DND-41 (cell line): ENCODE results near the gene FRS3.

ENCODE experiments used
- ATAC-seq: fragments of 200-7000 bp; cut with Tn5 transposase; 3 replicates; pipeline ENCODE4 v1.9.1; 2021; ENCODE audit warnings: low read depth; ENCODE audit not compliant: insufficient read depth
- DNase-seq: peaks from one replicate; pipeline ENCODE4 v3.0.0-alpha.2; 2020
- H2AFZ ChIP-seq: 2 replicates; pipeline ENCODE4 v1.6.0; 2012; ENCODE audit warnings: low read depth, low read length
- H3K27ac ChIP-seq: 2 replicates; pipeline ENCODE4 v1.5.1; 2012; ENCODE audit warnings: low read length, inconsistent platforms
- H3K27me3 ChIP-seq: fragments of 200-600 bp; sonication (generic); 2 replicates; pipeline ENCODE4 v1.6.0; 2012; ENCODE audit warnings: low read length, mild to moderate bottlenecking, inconsistent platforms; ENCODE audit not compliant: insufficient read depth, poor library complexity
- H3K36me3 ChIP-seq: 2 replicates; pipeline ENCODE4 v1.5.1; 2012; ENCODE audit warnings: low read length, inconsistent platforms; ENCODE audit not compliant: insufficient read depth
- H3K4me1 ChIP-seq: 2 replicates; pipeline ENCODE4 v1.5.1; 2012; ENCODE audit warnings: mild to moderate bottlenecking, low read length; ENCODE audit not compliant: insufficient read depth
- H3K4me2 ChIP-seq: 2 replicates; pipeline ENCODE4 v1.6.0; 2012; ENCODE audit warnings: mild to moderate bottlenecking, moderate library complexity, low read length, inconsistent platforms; ENCODE audit not compliant: insufficient read depth
- H3K4me3 ChIP-seq, 2 experiments: fragments of 200-600 bp in 1 of 2; shearing (Covaris generic) in 1 of 2; 2 replicates each; pipeline ENCODE4 v1.5.1; 2012 to 2016; ENCODE audit warnings: inconsistent platforms in 2 of 2, low read length in 2 of 2, mild to moderate bottlenecking in 2 of 2, low read depth in 1 of 2, moderate library complexity in 1 of 2
- H3K79me2 ChIP-seq: 2 replicates; pipeline ENCODE4 v1.6.0; 2012; ENCODE audit warnings: low read length, inconsistent platforms; ENCODE audit not compliant: insufficient read depth
- H3K9ac ChIP-seq: 2 replicates; pipeline ENCODE4 v1.6.0; 2012; ENCODE audit warnings: low read depth, mild to moderate bottlenecking, inconsistent platforms, low read length, moderate library complexity
- H3K9me3 ChIP-seq: 2 replicates; pipeline ENCODE4 v1.5.1; 2012; ENCODE audit warnings: low read length, moderate library complexity, mild to moderate bottlenecking, inconsistent platforms; ENCODE audit not compliant: insufficient read depth, severe bottlenecking
- H4K20me1 ChIP-seq: 2 replicates; pipeline ENCODE4 v1.6.0; 2012; ENCODE audit warnings: low read length; ENCODE audit not compliant: insufficient read depth
- EZH2 ChIP-seq: IDR thresholded peaks from 3 replicates; pipeline ENCODE4 v1.6.1; 2012; ENCODE audit warnings: borderline replicate concordance, low read depth, mild to moderate bottlenecking, moderate library complexity, low read length, inconsistent platforms; ENCODE audit not compliant: severe bottlenecking
- TF ChIP-seq, protein P1 (sequence below): IDR thresholded peaks from 2 replicates; pipeline ENCODE4 v1.5.1; 2012; ENCODE audit warnings: borderline replicate concordance, low read length, moderate library complexity, mild to moderate bottlenecking; ENCODE audit not compliant: poor library complexity, severe bottlenecking; ENCODE audit errors: extremely low read depth

The FRS3 gene

DNA sequence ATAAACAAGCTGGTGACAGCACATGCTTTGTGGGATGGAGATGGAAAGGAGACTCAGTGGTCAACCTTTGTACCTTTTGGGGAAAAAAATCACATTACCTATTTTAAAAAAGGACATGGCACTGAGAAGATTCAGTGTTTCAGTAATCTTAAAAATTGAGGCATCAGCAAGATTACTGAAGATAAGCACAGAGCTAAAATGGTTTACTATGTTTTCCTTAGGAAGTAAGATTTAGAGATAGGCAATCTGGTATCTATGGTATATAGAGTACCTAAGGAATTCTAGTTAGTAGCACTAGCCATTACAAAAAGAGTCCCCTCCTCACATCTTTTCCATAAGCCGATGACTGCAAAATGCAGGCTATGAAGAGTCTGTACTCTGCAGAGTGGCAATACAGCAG lies 43.5 kb upstream of the FRS3 start:
- H3K4me2 ChIP-seq = no peak overlapping the region
- H3K27ac ChIP-seq = no peak overlapping the region
- no peak for TF ChIP-seq EZH2
- TF ChIP-seq, protein P1, sequence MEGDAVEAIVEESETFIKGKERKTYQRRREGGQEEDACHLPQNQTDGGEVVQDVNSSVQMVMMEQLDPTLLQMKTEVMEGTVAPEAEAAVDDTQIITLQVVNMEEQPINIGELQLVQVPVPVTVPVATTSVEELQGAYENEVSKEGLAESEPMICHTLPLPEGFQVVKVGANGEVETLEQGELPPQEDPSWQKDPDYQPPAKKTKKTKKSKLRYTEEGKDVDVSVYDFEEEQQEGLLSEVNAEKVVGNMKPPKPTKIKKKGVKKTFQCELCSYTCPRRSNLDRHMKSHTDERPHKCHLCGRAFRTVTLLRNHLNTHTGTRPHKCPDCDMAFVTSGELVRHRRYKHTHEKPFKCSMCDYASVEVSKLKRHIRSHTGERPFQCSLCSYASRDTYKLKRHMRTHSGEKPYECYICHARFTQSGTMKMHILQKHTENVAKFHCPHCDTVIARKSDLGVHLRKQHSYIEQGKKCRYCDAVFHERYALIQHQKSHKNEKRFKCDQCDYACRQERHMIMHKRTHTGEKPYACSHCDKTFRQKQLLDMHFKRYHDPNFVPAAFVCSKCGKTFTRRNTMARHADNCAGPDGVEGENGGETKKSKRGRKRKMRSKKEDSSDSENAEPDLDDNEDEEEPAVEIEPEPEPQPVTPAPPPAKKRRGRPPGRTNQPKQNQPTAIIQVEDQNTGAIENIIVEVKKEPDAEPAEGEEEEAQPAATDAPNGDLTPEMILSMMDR = no peak
- H3K27me3 ChIP-seq = no peaks in the 10 kb centered on the region
- H3K9me3 ChIP-seq = no peaks in the 10 kb centered on the region
- DNase-seq (no peak), ATAC-seq (no peak)
- peaks cover 6% of the 10 kb centered on the region; the same call in 1 of the 2 replicates for H3K36me3 ChIP-seq
- no peak overlapping the region for H2AFZ ChIP-seq
- no peaks in the 10 kb centered on the region; the same call in none of the 2 replicates for H4K20me1 ChIP-seq
- H3K79me2 ChIP-seq = no peaks in the 10 kb centered on the region; the same call in none of the 2 replicates
- H3K4me1 ChIP-seq = no peaks in the 10 kb centered on the region
- H3K4me3 ChIP-seq = no peak overlapping the region
- no peak overlapping the region for H3K9ac ChIP-seq

DNA sequence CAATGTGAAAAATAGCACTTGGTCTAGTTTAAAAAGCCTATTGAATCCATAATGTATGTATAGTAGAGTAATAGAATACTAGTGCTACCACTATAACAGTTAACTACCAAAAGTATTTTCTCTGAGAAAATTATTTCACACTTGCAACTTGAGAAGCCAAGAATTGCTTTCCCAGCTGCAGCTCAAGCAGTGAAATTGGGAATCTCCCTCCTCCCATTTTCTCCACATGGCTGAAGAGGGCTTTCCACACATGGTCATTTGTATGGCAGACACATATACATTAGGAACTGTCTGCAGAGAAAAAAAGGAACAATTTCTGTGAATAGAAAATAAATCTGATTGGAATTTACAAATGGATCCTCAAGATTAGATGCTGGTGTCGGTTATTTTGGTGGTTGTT lies 42.3 kb upstream of the FRS3 start:
- H3K9ac ChIP-seq = no peak overlapping the region
- no peak overlapping the region for H3K4me3 ChIP-seq
- no peaks in the 10 kb centered on the region; the same call in none of the 2 replicates for H3K79me2 ChIP-seq
- no peaks in the 10 kb centered on the region; the same call in none of the 2 replicates for H4K20me1 ChIP-seq
- H3K27ac ChIP-seq = no peak overlapping the region
- no peak overlapping the region for H2AFZ ChIP-seq
- peaks cover 6% of the 10 kb centered on the region; the same call in 1 of the 2 replicates for H3K36me3 ChIP-seq
- no peaks in the 10 kb centered on the region for H3K4me1 ChIP-seq
- TF ChIP-seq, protein P1 = no peak
- no peak for TF ChIP-seq EZH2
- ATAC-seq = no peak
- DNase-seq = no peak
- no peak overlapping the region for H3K4me2 ChIP-seq
- no peaks in the 10 kb centered on the region for H3K9me3 ChIP-seq
- H3K27me3 ChIP-seq = no peaks in the 10 kb centered on the region

DNA sequence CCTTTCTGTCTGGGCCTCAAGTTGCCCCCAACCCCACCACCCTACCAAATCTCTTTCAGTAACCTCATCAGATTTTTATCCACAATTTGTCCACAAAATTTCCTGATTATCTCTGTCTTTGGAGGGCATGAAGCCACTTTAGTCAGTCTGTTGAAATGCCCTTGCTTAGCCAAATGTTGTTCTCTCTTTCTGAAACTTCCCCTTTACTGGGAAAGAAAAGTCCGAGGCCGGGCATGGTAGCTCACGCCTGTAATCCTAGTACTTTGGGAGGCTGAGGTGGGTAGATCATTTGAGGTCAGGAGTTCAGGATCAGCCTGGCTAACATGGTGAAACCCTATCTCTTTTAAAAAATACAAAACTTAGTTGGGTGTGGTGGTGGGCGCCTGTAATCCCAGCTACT lies 41.6 kb upstream of the FRS3 start:
- Histone ChIP-seq H3K79me2 (no peaks in the 10 kb centered on the region; the same call in none of the 2 replicates), H3K9me3 (no peaks in the 10 kb centered on the region), H3K36me3 (peaks cover 6% of the 10 kb centered on the region; the same call in 1 of the 2 replicates), H3K27ac (no peak overlapping the region), H3K27me3 (no peaks in the 10 kb centered on the region), H4K20me1 (no peaks in the 10 kb centered on the region; the same call in none of the 2 replicates), H3K4me2 (no peak overlapping the region), H3K4me3 (no peak overlapping the region), H3K4me1 (no peaks in the 10 kb centered on the region), H2AFZ (no peak overlapping the region), H3K9ac (no peak overlapping the region)
- TF ChIP-seq, protein P1 = no peak
- TF ChIP-seq EZH2 = no peak
- ATAC-seq (no peak), DNase-seq (no peak)
